GM21447 (cell line): Measurements from ENCODE around the gene G0S2.
"Not testable (repeated sequence)": the region's sequence is repeated elsewhere in the genome, so short reads cannot be mapped to it uniquely, and the experiment has no call there.

Source experiments
- ATAC-seq: cut with Tn5 transposase; IDR thresholded peaks from one replicate; pipeline ENCODE4 v1.9.1; 2021; ENCODE audit not compliant: unreplicated experiment

Gene G0S2

GRCh38 chr1:209675565-209676154, 448 bp downstream of the G0S2 start:
- ATAC-seq: no peak

GRCh38 chr1:209678981-209679539, 3.8 kb downstream of the G0S2 start:
- ATAC-seq: no peak

GRCh38 chr1:209685821-209686220, 10.6 kb downstream of the G0S2 start:
- ATAC-seq: peak; percentile 84

DNA sequence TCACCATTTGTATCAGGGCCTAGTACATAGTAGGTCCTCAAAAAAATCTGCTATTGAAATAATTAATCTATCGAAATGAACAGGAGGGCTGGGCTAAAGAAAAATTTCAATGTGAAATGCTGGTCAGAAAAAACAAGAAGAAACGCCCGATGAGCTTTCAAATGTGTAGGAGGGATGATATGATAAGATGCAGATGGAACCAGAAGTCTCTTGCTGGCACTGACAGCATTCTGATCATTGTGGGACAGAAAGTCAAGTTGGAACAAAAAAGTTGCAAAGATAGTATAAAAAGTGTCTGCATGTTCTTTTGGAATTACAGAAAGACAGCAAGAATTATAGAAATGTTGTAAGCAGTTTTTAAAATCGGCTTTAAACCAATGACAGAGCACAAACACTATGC, 11.1 kb downstream of the G0S2 start:
- ATAC-seq: no peak

DNA sequence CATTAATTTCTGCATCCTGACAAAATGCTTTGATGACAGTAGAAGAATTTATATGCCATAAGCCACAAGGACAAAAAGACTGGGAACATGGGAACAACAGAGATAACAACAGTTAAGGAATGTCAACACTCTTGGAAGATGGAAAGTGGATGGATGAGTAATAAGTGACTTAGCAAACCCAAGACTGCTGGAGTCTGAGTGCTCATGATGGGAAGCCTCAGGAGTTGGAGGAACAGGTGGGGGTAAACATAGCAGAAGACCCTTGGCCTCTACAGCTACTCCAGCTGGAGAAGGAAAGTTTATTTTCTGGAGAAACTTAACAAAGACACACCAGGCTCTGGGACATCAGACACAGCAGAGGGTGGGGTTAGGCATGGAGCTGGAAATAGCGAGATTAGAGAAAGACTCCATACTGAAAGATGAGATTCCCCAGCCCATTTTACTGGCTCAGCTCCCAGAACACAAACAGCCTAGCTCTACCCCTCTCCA, 13.6 kb downstream of the G0S2 start:
- ATAC-seq: no peak

DNA sequence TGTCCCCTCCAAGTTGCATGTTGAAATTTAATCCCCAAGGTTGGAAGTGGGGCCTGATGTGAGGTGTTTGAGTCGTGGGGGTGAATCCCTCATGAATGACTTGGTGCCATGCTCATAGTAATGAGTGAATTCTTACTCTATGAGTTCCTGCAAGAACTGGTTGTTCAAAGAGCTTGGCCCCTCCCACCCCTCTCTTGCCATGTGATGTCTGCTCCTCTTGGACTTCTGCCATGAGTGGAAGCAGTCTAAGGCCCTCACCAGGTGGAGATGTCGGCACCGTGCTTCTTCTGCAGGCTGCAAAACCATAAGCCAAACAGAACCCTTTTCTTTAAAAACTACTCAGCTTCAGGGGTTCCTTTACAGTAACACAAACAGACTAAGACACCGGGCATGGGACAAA, 14.3 kb downstream of the G0S2 start:
- ATAC-seq: no peak

GRCh38 chr1:209691237-209691636, 16.0 kb downstream of the G0S2 start:
- no peak for ATAC-seq

DNA sequence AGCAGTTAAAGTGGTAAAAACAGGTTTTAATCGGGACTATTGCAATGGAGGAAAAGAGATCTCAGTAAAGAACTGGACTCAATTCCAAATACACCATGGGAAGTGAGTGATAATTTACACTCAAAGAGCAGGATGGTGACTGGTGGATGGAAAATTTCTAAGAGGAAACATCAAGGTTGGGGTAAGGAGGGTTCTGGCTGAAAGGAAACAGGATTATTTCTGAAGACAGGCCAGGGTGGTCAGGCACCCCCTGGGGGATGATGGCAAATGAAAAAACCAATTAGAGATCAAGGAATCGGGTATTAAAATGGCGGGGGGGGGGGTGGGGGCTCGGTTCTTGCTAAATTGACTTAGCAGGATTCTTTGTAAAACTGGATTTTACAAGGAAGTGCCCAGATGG, 17.1 kb downstream of the G0S2 start:
- no peak for ATAC-seq

DNA sequence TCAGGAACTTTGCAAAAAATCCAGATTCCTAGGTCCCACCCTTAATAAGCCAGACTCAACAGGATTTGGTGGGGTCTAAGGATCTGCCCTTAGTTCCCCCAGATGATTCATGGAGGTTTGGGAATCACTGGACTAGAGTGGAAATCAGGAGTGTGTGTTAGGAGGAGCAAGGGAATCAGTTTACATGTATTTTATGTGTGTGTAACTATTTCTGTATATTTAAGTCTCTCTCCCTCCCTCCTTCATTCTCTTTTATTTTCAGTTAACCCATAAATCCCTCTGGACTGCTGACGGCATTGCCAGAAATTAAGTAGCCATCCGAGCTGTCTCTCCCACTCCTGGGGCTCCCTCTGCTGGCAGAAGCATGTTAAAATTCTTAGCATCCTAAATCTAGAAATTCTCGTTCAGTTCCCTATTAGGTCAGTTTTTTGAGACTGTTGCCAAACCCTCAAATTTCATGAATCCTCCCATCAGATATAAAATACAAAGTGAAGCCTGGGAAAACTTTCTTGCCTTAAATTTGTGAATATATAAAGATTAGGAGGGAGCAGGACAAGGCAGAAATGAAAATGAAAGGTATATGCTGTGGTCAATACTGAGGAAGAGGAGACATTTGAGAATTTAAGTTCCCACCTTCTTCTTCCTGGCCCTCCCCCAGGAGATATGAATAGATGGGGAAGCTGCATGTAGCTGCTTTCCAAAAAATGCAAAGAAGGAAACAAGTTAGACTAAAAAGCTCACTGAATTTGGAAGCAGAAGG, 17.7 kb downstream of the G0S2 start:
- ATAC-seq: no peak

DNA sequence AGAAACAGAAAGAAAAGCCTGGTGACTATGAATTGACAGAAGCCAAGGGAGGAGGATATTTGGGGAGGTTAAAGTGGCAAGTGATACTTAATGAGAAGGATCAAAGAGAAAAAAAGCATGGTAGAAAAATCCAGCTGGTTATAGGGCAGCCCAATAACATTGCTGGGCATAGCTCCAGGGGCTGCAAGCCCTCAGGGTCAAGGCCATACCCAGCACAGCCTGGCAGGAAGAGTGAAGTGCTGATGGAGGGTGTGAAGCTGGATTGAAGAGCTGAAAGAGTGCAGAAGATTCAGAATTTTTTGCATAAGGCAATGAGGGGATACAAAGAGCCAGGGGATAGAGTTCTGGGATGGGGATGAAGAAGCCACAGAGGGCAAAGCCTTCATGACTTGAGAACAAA, 21.5 kb downstream of the G0S2 start:
- ATAC-seq: no peak

DNA sequence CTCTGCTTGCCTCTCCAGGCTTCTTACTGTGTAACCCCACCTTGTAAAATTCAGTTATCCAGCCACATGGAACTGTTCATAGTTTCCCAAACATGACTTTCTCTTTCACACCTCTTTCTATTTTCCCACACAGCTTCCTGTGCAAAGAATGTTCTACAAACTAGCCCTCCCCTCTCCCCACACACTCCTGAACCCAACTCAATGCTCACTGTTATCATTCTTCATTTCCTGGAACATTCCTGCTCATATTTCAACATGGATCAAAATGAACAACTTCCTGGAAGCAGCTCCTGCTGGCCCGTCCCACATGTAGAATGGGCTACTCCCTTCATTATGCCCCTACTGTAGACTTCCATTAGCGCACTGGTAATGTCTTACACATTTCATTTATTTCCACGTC, 21.9 kb downstream of the G0S2 start:
- no peak for ATAC-seq

DNA sequence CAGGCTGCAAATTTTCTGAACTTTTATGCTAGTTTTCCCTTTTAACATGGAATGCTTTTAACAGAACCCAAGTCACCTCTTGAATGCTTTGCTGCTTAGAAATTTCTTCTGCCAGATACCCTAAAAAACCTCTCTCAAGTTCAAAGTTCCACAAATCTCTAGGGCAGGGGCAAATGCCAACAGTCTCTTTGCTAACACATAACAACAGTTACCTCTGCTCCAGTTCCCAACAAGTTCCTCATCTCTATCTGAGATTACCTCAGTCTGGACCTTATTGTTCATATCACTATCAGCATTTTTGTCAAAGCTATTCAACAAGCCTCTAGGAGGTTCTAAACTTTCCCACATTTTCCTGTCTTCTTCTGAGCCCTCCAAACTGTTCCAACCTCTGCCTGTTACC, 25.5 kb downstream of the G0S2 start:
- ATAC-seq: not testable (repeated sequence)

DNA sequence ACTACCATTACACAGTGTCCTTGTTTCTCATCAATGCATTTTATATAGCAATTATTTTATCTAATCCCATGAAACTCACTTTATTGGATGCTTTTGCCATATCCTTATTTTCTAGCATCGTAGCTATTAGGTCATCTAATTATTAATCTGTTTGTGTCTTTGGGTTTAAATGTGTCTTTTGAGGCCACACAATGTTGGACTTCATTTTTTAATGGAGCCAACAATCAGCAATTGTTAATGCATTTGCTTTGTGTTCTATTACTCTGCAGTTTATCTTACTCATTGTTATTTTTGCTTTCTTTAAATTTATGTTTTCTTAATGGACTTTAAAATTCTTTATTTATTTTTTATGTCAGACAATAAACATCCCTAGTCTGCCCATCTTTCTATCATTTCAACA, 27.6 kb downstream of the G0S2 start:
- ATAC-seq: no peak

DNA sequence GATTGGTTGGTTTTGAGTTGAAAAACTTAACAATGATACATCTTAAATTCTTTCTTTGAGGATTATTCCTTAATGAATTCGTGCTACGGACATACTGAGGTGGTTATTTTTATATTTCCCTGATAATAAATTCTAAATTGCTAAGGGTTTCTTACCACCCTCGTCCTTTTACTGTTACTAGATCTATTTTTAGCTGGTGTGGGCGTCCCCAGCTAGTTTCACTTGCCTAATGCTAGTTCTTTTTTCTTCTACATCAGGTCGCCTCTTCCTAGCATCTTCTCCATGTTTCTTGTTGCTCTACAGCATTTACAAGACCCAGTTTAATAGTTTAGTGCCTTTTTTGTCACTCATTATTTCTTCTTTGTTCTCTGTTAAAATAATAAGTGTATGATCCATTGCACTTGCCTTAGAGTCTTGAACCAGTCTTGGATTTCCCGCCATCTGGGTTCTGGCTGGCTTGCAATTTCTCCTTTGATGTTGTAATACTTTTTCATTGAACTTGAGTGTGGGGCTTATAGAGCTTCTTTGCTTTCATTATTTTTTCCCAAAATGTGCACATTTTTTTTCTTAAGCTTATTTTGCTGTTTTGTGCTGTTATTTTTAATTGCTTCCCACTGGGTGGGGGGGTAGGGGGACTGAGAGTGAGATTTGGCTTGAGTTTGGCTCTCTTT, 28.8 kb downstream of the G0S2 start:
- no peak for ATAC-seq

DNA sequence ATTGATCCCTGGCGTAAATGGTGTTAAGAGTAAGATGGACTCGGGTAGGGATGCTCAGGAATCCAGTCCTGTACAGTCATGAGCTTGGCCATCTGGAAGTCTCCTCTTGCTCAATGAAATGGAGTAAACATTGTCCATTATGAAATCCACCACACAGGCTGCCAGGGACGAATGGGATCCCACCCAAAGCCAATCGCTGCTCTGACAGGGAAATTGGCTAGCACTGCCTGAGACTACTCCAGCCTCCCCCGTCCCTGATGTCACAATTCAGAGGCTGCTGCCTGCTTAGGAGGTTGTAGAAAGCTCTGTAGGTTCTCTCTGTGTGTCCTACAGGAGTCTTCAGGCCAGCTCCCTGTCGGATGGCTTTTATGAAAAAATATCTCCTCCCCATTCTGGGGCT, 29.4 kb downstream of the G0S2 start, which contains the start of gene HSD11B1:
Gene HSD11B1 (plus strand): TSS at position 263 of the 400 bp plus-strand sequence. CDS start 97 bp downstream, at position 360.
- no peak for ATAC-seq

- ATAC-seq: no peak
Measured at GRCh38 chr1:209705033-209705598, 29.9 kb downstream of the G0S2 start.

DNA sequence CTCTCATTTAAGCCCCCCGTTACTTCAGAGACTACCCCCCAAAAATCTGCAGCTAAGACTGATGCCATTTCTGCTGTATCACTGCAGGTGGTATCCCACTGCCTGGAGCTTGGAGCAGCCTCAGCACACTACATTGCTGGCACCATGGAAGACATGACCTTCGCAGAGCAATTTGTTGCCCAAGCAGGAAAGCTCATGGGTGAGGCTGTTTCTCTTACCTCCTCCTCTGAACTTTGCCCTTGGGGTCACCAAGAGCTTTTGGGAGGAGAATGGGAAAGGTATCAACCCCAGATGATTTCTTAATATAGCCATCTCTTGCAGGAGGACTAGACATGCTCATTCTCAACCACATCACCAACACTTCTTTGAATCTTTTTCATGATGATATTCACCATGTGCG, 31.4 kb downstream of the G0S2 start:
- ATAC-seq: no peak

DNA sequence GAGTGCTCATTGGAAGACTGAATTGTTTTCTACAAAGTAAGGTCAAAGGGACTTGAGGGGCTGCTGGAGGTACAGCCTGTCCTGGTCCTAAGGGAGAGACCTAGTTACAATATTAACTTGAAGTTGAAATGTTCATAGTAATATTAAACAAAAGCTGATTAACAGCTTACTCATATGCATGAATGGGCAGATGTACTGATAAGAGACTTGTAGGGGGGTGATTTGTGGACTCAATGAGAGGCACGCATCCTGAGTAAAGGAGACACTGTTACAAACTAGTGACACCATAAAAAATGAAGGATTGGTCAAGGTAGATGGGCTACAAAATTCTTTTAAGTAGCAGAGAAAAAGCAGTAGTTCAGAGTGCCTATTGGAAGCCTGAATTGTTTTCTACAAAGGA, 32.1 kb downstream of the G0S2 start:
- no peak for ATAC-seq

GRCh38 chr1:209708297-209708696, 33.1 kb downstream of the G0S2 start:
- ATAC-seq: no peak

DNA sequence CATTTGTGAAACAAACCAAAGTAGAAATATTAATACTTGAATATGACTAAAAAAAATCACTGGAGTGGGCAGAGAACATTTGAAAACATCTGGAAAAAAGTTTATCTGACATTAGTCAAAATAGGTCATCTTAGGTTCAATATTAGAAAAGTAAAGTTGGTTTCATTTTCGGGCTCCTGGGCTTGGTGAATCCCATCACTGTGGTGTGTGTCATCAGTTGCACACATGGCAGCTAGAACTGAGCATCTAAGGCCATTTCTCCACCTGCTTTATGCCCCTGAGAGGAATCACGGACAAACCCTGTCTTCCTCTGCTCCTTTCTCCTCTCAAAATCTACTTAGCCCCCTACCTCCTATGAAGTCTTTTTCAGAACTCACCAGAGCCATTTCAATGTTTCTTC, 34.9 kb downstream of the G0S2 start:
- no peak for ATAC-seq

DNA sequence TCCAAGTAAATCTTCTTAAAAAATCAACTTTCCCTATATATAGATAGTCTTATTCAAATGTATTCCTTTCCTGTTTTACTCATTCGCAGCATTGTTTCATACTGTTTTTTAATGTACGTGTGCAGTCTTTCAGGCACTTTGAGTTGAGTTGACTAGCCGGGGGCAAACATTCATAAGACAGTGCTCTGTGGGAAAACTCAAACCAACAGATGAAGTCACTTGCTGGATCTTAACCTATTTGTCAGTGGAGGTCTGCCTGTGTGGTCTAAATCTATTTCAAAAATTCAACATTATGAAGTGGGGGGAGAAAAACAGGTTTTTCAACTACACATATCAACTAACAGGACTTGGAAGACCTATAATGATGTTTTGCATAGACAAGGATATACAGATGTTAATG, 35.6 kb downstream of the G0S2 start:
- no peak for ATAC-seq
